ENCODE data around the gene TMEM101. TPM values are rescaled to one million over a fixed set of nuclear protein-coding genes. Genes with fewer than 3 reads are reported as not detected.

Gene TMEM101
- polyA plus RNA-seq, 1 of the 3 experiments (the other 2 are of a cell fraction): 62.9 TPM

DNA sequence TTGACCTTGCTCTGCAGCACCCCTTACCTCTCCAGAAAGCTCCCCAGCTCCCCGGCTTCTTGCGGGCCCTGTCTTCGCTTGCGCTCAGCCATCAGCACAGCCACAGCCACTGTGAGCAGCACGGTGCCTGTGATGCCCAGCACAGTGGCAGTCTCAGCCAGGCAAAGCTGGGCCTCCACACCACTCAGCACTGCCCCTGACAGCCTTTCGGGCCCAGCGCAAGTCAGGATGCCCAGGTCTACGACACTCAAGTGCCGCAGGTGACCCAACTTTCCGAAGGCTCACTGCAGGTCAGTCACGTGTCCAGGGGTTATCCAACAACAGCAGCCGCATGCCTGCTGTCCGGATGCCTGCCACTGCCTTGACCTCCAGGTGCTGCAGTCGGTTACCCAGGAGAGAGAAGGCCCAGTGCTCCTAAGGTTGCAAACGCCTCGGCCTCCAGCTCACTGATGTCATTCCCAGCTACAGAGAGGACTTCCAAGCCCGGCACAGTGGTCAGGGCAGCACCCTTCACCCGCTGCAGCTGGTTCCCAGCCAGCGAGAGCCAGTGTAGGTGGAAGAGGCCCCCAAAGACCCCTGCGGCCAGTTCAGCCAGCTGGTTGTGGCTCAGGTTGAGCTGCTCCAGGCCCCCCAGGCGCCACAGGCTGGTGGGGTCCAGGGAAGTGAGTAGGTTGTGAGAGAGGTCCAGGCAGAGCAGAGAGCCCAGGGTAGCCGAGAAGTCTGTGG is 8.9 kb upstream of the TMEM101 start:
- POLR2A ChIA-PET: no interaction called here
- Histone ChIP-seq H3K27me3 (ENCODE audit: insufficient read depth) (no peaks in the 10 kb centered on the region), H4K20me1 (ENCODE audit: insufficient read depth) (no peaks in the 10 kb centered on the region), H3K4me1 (ENCODE audit: control insufficient read depth in 1 of 2, insufficient read depth in 2 of 2, low read depth in 1 of 2, low read length in 1 of 2) (peaks cover 0 to 32% of the 10 kb centered on the region in 2 experiments; a peak in 2 of 4 replicates), H3K9ac (no peak overlapping the region), H3K9me3 (no peaks in the 10 kb centered on the region), H3K4me3 (ENCODE audit: low read depth in 2 of 2, low read length in 1 of 2) (no peak overlapping the region), H3F3A (replicated peaks; ENCODE audit: insufficient read depth) (peaks cover 9% of the 10 kb centered on the region), H3K27ac (ENCODE audit: low read depth in 2 of 2, low read length in 1 of 2) (peak overlapping the region in 1 of 2 experiments; percentile 92; a peak in 2 of 4 replicates), H3K9me2 (no peaks in the 10 kb centered on the region), H3K36me3 (replicated peaks in 1 of 2; ENCODE audit: control insufficient read depth in 1 of 2, insufficient read depth in 2 of 2, low read length in 1 of 2) (peaks cover 13 to 23% of the 10 kb centered on the region in 2 experiments), H2AFZ (ENCODE audit: low read depth) (no peak overlapping the region), H3K79me2 (ENCODE audit: insufficient read depth) (no peaks in the 10 kb centered on the region), H3K4me2 (no peak overlapping the region)
- TF ChIP-seq TAF1 (IDR thresholded peaks at IDR 0.05; ENCODE audit: borderline replicate concordance, low read depth, low read length): no peak
- 0 out of 2 replicates have a peak, but pooled peaks have one; percentile 2 for TF ChIP-seq POLR2AphosphoS5 (IDR thresholded peaks at IDR 0.05; ENCODE audit: low read depth, low read length)
- TF ChIP-seq CTCF (IDR thresholded peaks at IDR 0.05): no peak
- CTCF ChIA-PET: interaction anchor here (0.7 to 4.0 kb wide), 9 partner anchors 9 to 145 kb away, joined by 3 to 26 read pairs (median 4); partner anchors contain the start of gene TMEM101
- DNase-seq: no peak
- WGBS (ENCODE audit: low lambda C conversion rate): 93% methylated on average over 14 of the region's 22 CpGs

DNA sequence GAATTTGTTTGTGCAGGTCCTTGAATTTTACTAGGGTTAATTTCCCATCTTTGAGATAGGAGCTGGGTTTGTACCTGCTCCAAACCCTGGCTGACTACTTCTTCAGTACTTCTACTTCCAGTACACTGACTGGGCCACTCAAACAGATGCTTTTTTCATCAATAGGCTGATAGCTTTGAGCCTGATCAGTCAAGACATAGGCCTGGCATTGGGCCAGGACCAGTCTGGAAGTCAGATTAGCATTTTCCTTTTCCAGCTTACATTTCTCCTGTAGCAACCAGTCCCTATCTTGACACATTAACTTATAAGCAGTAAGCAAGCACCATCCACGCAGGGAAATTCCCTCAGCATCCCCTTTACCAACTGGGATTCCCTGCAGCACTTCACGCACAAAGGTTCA is 7.5 kb upstream of the TMEM101 start:
- ChIA-PET CTCF (interaction anchor here (1.0 to 4.0 kb wide), 4 partner anchors 8 to 20 kb away, joined by 3 to 26 read pairs (median 4); partner anchors contain the start of gene TMEM101), POLR2A (no interaction called here)
- Histone ChIP-seq H3K27me3 (ENCODE audit: insufficient read depth) (no peaks in the 10 kb centered on the region), H3K9me3 (no peaks in the 10 kb centered on the region), H3K27ac (ENCODE audit: low read depth in 2 of 2, low read length in 1 of 2) (no peak overlapping the region), H3K9ac (no peak overlapping the region), H3K36me3 (replicated peaks in 1 of 2; ENCODE audit: control insufficient read depth in 1 of 2, insufficient read depth in 2 of 2, low read length in 1 of 2) (peaks cover 7 to 20% of the 10 kb centered on the region in 2 experiments), H2AFZ (ENCODE audit: low read depth) (no peak overlapping the region), H3F3A (replicated peaks; ENCODE audit: insufficient read depth) (peaks cover 9% of the 10 kb centered on the region), H3K4me2 (no peak overlapping the region), H3K79me2 (ENCODE audit: insufficient read depth) (no peaks in the 10 kb centered on the region), H3K4me1 (ENCODE audit: control insufficient read depth in 1 of 2, insufficient read depth in 2 of 2, low read depth in 1 of 2, low read length in 1 of 2) (peaks cover 0 to 32% of the 10 kb centered on the region in 2 experiments; a peak in 2 of 4 replicates), H4K20me1 (ENCODE audit: insufficient read depth) (no peaks in the 10 kb centered on the region), H3K9me2 (no peaks in the 10 kb centered on the region), H3K4me3 (ENCODE audit: low read depth in 2 of 2, low read length in 1 of 2) (no peak overlapping the region)
- 97% methylated on average over 2 of the region's 2 CpGs for WGBS (ENCODE audit: low lambda C conversion rate)
- no peak for TF ChIP-seq SIN3A (IDR thresholded peaks at IDR 0.05; ENCODE audit: borderline replicate concordance, low read depth, low read length)
- TF ChIP-seq TCF12 (IDR thresholded peaks at IDR 0.05): no peak
- no peak for TF ChIP-seq NRF1 (IDR thresholded peaks at IDR 0.05; ENCODE audit: low read depth, low read length)
- TF ChIP-seq, protein P1, sequence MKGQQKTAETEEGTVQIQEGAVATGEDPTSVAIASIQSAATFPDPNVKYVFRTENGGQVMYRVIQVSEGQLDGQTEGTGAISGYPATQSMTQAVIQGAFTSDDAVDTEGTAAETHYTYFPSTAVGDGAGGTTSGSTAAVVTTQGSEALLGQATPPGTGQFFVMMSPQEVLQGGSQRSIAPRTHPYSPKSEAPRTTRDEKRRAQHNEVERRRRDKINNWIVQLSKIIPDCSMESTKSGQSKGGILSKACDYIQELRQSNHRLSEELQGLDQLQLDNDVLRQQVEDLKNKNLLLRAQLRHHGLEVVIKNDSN (IDR thresholded peaks at IDR 0.05; ENCODE audit: borderline replicate concordance, low read depth): no peak
- no peak for TF ChIP-seq RXRA (IDR thresholded peaks at IDR 0.05; ENCODE audit: borderline replicate concordance, low read depth)
- TF ChIP-seq CHD2 (IDR thresholded peaks at IDR 0.05; ENCODE audit: low read length, partially characterized antibody): no peak
- TF ChIP-seq ELF1 (IDR thresholded peaks at IDR 0.05): no peak
- no peak for TF ChIP-seq RFX5 (IDR thresholded peaks at IDR 0.05; ENCODE audit: low read length)
- no peak for TF ChIP-seq EP300 (IDR thresholded peaks at IDR 0.05; ENCODE audit: borderline replicate concordance in 1 of 2, low read depth in 1 of 2, low read length in 1 of 2)
- TF ChIP-seq EZH2phosphoT487 (IDR thresholded peaks at IDR 0.05; ENCODE audit: borderline replicate concordance, low read depth): no peak
- no peak for TF ChIP-seq SMC3 (IDR thresholded peaks at IDR 0.05; ENCODE audit: low read depth, low read length)
- TF ChIP-seq, protein P2, sequence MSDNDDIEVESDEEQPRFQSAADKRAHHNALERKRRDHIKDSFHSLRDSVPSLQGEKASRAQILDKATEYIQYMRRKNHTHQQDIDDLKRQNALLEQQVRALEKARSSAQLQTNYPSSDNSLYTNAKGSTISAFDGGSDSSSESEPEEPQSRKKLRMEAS (IDR thresholded peaks at IDR 0.05; ENCODE audit: low read depth): no peak
- no peak for TF ChIP-seq TEAD4 (IDR thresholded peaks at IDR 0.05; ENCODE audit: borderline replicate concordance, insufficient read depth)
- TF ChIP-seq NFIC (IDR thresholded peaks at IDR 0.05; ENCODE audit: borderline replicate concordance): no peak
- no peak for TF ChIP-seq FOSL2 (IDR thresholded peaks at IDR 0.05; ENCODE audit: borderline replicate concordance, low read depth)
- TF ChIP-seq POLR2AphosphoS5 (IDR thresholded peaks at IDR 0.05; ENCODE audit: low read depth, low read length): no peak
- TF ChIP-seq IRF3 (IDR thresholded peaks at IDR 0.05; ENCODE audit: low read depth, low read length): no peak
- no peak for TF ChIP-seq MEF2A (IDR thresholded peaks at IDR 0.05; ENCODE audit: borderline replicate concordance, low read depth)
- DNase-seq: no peak

Measured in SK-N-SH (cell line).